Thyroid gland (tissue), 4 donors: ENCODE measurements around the gene PLEKHA3. TPM values are rescaled to one million over a fixed set of nuclear protein-coding genes. Genes with fewer than 3 reads are reported as not detected.
"Not testable (repeated sequence)": the region's sequence is repeated elsewhere in the genome, so short reads cannot be mapped to it uniquely, and the experiment has no call there.

Experiments
- DNase-seq, 2 donors: peaks; one replicate each; pipeline ENCODE4 v3.0.0-alpha.2; 2019
- H3K27ac ChIP-seq, 3 donors: fragments of 200-600 bp; sonication (generic); 1 replicate in 2 of 3; 2 replicates in 1 of 3; pipeline ENCODE4 v1.5.1; 2016 to 2019; ENCODE audit warnings: mild to moderate bottlenecking in 1 of 3, moderate library complexity in 1 of 3
- H3K27me3 ChIP-seq: fragments of 200-600 bp; sonication (generic); one replicate; pipeline ENCODE4 v1.5.1; 2019
- H3K36me3 ChIP-seq, 2 donors: fragments of 200-600 bp; sonication (generic); one replicate each; pipeline ENCODE4 v1.5.1; 2016 to 2019
- H3K4me1 ChIP-seq, 2 donors: fragments of 200-600 bp; sonication (generic); one replicate each; pipeline ENCODE4 v1.5.1; 2017 to 2019
- H3K4me3 ChIP-seq, 3 donors: fragments of 200-600 bp; sonication (generic); replicated peaks in 1 of 3; 1 replicate in 2 of 3; 2 replicates in 1 of 3; pipeline ENCODE4 v1.5.1; 2016; ENCODE audit warnings: mild to moderate bottlenecking in 1 of 3
- H3K9me3 ChIP-seq: fragments of 200-600 bp; sonication (generic); one replicate; pipeline ENCODE4 v1.5.1; 2017
- CTCF ChIP-seq, 6 experiments: fragments of 200-600 bp in 3 of 6; fragments of 450-650 bp in 3 of 6; sonication (generic) in 3 of 6; IDR thresholded peaks; one replicate each; pipeline ENCODE4 v1.5.1; 2016 to 2019; ENCODE audit warnings: antibody characterized with exemption in 6 of 6, mild to moderate bottlenecking in 2 of 6, inconsistent platforms in 1 of 6, moderate library complexity in 1 of 6
- POLR2A ChIP-seq, 2 donors: fragments of 450-650 bp; IDR thresholded peaks; one replicate each; pipeline ENCODE4 v1.6.1; 2017; ENCODE audit warnings: antibody characterized with exemption in 2 of 2, mild to moderate bottlenecking in 2 of 2, moderate library complexity in 1 of 2
- WGBS, 2 donors: methylation state at CpG; one replicate each; pipeline ENCODE4 v1.1.5; 2017; 5-methylcytosine and 5-hydroxymethylcytosine counted together
- intact Hi-C: fragments of 100-400 bp; cut with DNase I; formaldehyde crosslinking; loops from one replicate; pipeline ENCODE4 v1.15.1; 2023
- total RNA-seq, 4 donors: library from RNA; depleted of rRNA; stranded (reverse); fragments of >200 nt; gene quantifications; one replicate each; pipeline ENCODE4 v1.2.3, GENCODE V29; 2016

The PLEKHA3 gene
- total RNA-seq, 4 donors from 2014 or later = 12.3 to 23.5 (median 15.6) TPM

- Histone ChIP-seq H3K9me3 (no peaks in the 10 kb centered on the region), H3K27me3 (no peaks in the 10 kb centered on the region), H3K4me1 (no peaks in the 10 kb centered on the region), H3K4me3 (no peak overlapping the region), H3K27ac (no peak overlapping the region), H3K36me3 (no peaks in the 10 kb centered on the region)
- TF ChIP-seq POLR2A (IDR thresholded peaks at IDR 0.05) (no peak), CTCF (IDR thresholded peaks at IDR 0.05) (no peak)
- 89 to 91% methylated on average over 1 of the region's 1 CpG for whole genome bisulfite sequencing, 2 donors
- DNase-seq = no peak
- intact Hi-C loops = no loop called here
Observed at GRCh38 chr2:178517496-178517895, 37.2 kb downstream of the PLEKHA3 start.

GRCh38 chr2:178521304-178522150 is 41.3 kb downstream of the PLEKHA3 start:
- intact Hi-C loops = no loop called here

GRCh38 chr2:178522950-178523595 is 42.8 kb downstream of the PLEKHA3 start:
- Histone ChIP-seq H3K4me1 (peaks cover 0 to 6% of the 10 kb centered on the region in 2 donors), H3K36me3 (no peaks in the 10 kb centered on the region), H3K27me3 (no peaks in the 10 kb centered on the region), H3K4me3 (peak overlapping the region; percentile 11 to 53 (median 51)), H3K27ac (peak overlapping the region in 2 of 3 donors; percentile 6 to 43), H3K9me3 (no peaks in the 10 kb centered on the region)
- intact Hi-C loops = no loop called here
- 18 to 22% methylated on average over 25 of the region's 25 CpGs for WGBS, 2 donors
- peak; percentile 28 to 80 (median 68) for TF ChIP-seq CTCF (IDR thresholded peaks at IDR 0.05)
- peak in 1 of 2 donors; percentile 58 for TF ChIP-seq POLR2A (IDR thresholded peaks at IDR 0.05)
- peak; percentile 73 to 83 for DNase-seq

More at GRCh38 chr2:178521304-178522150, 41.3 kb downstream of the PLEKHA3 start:
- H3K27ac ChIP-seq = no peak overlapping the region
- H3K36me3 ChIP-seq = no peaks in the 10 kb centered on the region
- H3K4me1 ChIP-seq = peaks cover 0 to 6% of the 10 kb centered on the region in 2 donors
- H3K4me3 ChIP-seq = no peak overlapping the region
- no peaks in the 10 kb centered on the region for H3K27me3 ChIP-seq
- H3K9me3 ChIP-seq = no peaks in the 10 kb centered on the region
- 91 to 97% methylated on average over 11 of the region's 11 CpGs for WGBS, 2 donors
- no peak for DNase-seq
- no peak for TF ChIP-seq CTCF (IDR thresholded peaks at IDR 0.05)
- no peak for TF ChIP-seq POLR2A (IDR thresholded peaks at IDR 0.05)

- TF ChIP-seq POLR2A (IDR thresholded peaks at IDR 0.05) (no peak), CTCF (IDR thresholded peaks at IDR 0.05) (no peak)
- intact Hi-C loops = no loop called here
- peak overlapping the region in 2 of 3 donors; percentile 6 to 43 for H3K27ac ChIP-seq
- no peak for DNase-seq
- no peaks in the 10 kb centered on the region for H3K27me3 ChIP-seq
- no peaks in the 10 kb centered on the region for H3K36me3 ChIP-seq
- no peaks in the 10 kb centered on the region for H3K9me3 ChIP-seq
- WGBS, 2 donors = 49 to 58% methylated on average over 8 of the region's 8 CpGs
- H3K4me1 ChIP-seq = peaks cover 0 to 6% of the 10 kb centered on the region in 2 donors
- H3K4me3 ChIP-seq = peak overlapping the region; percentile 11 to 53 (median 51)
Observed at GRCh38 chr2:178523596-178524134, 43.4 kb downstream of the PLEKHA3 start.

GRCh38 chr2:178525010-178525409 is 44.8 kb downstream of the PLEKHA3 start:
- H3K4me3 ChIP-seq, DNase-seq, H3K9me3 ChIP-seq, H3K36me3 ChIP-seq, H3K4me1 ChIP-seq, intact Hi-C loops, H3K27ac ChIP-seq, H3K27me3 ChIP-seq: not testable (repeated sequence)
- 97 to 98% methylated on average over 4 to 5 of the region's 5 CpGs for WGBS, 2 donors

GRCh38 chr2:178525460-178525859 is 45.2 kb downstream of the PLEKHA3 start:
- H3K4me3 ChIP-seq, DNase-seq, H3K27ac ChIP-seq, H3K4me1 ChIP-seq, H3K9me3 ChIP-seq, intact Hi-C loops, H3K36me3 ChIP-seq, H3K27me3 ChIP-seq: not testable (repeated sequence)
- 72 to 81% methylated on average over 1 of the region's 1 CpG for WGBS, 2 donors
